ENCODE data around the gene FOCAD. TPM values are rescaled to one million over a fixed set of nuclear protein-coding genes. Genes with fewer than 3 reads are reported as not detected.

Gene FOCAD
- total RNA-seq, 1 donor = 93.7 TPM

DNA sequence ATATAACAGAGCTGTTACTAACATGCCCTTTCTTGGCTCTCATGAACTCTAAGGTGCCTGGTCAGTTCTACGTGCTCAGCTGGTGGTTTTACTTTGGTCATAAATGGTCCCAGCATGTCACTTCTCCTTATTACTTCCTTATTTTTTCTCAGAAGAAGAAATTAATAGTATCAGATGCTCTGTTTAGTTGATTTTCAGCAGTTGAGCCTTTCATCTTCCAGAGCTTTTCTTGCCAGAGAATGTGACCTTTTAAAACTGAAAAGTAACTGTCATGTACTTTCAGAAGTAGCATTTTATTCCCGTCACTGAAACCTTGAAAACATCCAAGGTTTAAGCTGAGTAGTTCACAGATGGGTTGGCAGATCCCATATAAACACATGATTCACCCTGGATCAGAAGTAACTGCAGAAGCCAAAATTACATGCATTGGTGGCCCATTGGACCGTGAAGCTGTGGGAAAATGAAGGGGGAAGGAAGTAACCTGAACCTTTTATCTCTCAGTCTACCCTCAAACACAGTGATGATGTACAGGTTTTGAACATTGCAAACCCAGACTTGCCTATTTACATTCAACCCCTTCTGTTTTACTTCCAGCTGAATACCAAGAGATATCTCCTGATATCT lies 296.9 kb downstream of the FOCAD start:
- no peak for TF ChIP-seq CTCF (IDR thresholded peaks at IDR 0.05; ENCODE audit: insufficient read depth, low read depth, low read length)
- peak; percentile 94 for DNase-seq (ENCODE audit: low read depth)
- H3K4me3 ChIP-seq (ENCODE audit: low read depth, low read length) = no peak overlapping the region

- no peak for TF ChIP-seq CTCF (IDR thresholded peaks at IDR 0.05; ENCODE audit: insufficient read depth, low read depth, low read length)
- H3K4me3 ChIP-seq (ENCODE audit: low read depth, low read length) = no peak overlapping the region
- peak; percentile 91 for DNase-seq (ENCODE audit: low read depth)
These were observed 297.4 kb downstream of the FOCAD start for GRCh38 chr9:20981486-20981885.

DNA sequence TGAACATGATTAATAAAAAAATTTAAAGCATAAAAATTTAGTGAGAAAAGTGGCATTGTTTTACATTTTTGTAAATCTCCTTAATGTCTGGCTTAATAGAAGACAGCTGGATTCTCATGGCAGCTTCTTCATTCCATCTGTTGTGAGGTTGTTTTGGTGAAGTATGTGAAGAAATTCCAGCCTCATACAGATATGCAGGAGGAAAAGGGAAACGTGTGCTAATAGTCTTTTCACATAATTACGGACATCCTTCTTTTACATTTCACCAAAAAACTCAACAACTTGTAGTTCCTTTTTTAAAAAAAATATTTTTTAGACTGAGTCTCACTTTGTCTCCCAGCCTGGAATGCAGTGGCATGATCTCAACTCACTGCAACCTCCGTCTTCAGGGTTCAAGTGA lies 300.4 kb downstream of the FOCAD start:
- TF ChIP-seq CTCF (IDR thresholded peaks at IDR 0.05; ENCODE audit: insufficient read depth, low read depth, low read length) = no peak
- peak; percentile 52 for DNase-seq (ENCODE audit: low read depth)
- no peak overlapping the region for H3K4me3 ChIP-seq (ENCODE audit: low read depth, low read length)

- no peak for TF ChIP-seq CTCF (IDR thresholded peaks at IDR 0.05; ENCODE audit: insufficient read depth, low read depth, low read length)
- DNase-seq (ENCODE audit: low read depth) = no peak
- no peak overlapping the region for H3K4me3 ChIP-seq (ENCODE audit: low read depth, low read length)
These were observed 302.0 kb downstream of the FOCAD start for GRCh38 chr9:20985851-20986600.

DNA sequence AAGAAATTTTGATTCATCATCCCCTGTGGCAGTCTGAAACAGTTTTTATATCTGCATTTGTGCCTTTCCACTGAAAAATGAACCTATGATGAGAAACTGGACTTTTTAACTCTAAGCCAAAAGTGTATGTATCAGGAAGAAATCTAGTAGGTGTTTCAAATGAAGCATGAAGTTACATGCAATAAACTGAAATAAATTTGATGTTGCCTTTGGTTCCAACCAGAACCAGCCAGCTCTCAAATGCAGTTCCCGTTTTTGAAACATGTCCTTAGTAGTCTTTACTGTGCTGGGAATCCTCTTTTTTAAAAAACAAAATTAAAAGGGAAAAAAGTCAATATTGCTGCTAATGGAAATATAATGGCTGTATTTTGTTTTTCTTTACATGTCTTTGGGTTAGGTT lies 303.5 kb downstream of the FOCAD start:
- no peak overlapping the region for H3K4me3 ChIP-seq (ENCODE audit: low read depth, low read length)
- DNase-seq (ENCODE audit: low read depth) = no peak
- TF ChIP-seq CTCF (IDR thresholded peaks at IDR 0.05; ENCODE audit: insufficient read depth, low read depth, low read length) = no peak

DNA sequence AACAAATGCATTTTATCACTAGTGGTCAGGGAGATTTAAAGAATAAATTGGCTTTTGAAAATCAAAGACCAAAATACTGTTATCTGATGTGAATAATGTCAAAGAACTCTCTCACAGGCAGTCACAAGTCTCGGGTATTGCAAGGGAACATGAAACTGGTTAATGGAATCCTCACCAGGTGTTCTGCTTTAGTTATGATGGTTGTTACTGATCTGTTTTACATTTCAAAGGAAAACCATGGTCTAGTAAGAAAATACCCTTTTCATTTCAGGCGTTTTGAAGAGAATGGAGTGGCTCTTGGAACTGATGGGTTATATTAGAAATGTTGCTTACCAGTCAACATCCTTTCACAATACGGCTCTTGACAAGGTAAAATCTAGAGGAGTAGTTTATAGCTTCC lies 304.0 kb downstream of the FOCAD start:
- TF ChIP-seq CTCF (IDR thresholded peaks at IDR 0.05; ENCODE audit: insufficient read depth, low read depth, low read length) = no peak
- H3K4me3 ChIP-seq (ENCODE audit: low read depth, low read length) = no peak overlapping the region
- peak; percentile 30 for DNase-seq (ENCODE audit: low read depth)
